Measurements from ENCODE around the gene UNK. TPM values are rescaled to one million over a fixed set of nuclear protein-coding genes. Genes with fewer than 3 reads are reported as not detected.

Gene UNK
- polyA plus RNA-seq, 3 donors: 9.7 to 15.0 (median 13.9) TPM

DNA sequence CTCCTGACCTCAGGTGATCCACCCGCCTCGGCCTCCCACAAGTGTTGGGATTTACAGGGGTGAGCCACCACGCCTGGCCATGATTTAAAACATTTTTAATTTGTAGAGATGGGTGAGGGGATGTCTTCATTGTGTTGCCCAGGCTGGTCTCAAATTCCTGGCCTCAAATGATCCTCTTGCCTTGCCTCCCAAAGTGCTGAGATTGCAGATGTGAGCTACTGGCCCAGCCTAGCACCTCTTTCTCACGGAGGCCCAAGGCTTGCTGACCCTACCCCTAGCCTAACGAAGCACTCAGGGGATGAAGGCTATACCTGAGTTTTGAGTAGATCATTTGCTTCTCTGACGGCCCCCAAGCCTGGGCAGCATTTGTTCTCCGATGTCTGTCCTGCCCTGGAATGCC lies 26.6 kb downstream of the UNK start:
- 92 to 95% (median 93%) methylated on average over 7 of the region's 7 CpGs for WGBS, 3 donors
- no peak overlapping the region for H3K27ac ChIP-seq (ENCODE audit: low read depth, low read length)

DNA sequence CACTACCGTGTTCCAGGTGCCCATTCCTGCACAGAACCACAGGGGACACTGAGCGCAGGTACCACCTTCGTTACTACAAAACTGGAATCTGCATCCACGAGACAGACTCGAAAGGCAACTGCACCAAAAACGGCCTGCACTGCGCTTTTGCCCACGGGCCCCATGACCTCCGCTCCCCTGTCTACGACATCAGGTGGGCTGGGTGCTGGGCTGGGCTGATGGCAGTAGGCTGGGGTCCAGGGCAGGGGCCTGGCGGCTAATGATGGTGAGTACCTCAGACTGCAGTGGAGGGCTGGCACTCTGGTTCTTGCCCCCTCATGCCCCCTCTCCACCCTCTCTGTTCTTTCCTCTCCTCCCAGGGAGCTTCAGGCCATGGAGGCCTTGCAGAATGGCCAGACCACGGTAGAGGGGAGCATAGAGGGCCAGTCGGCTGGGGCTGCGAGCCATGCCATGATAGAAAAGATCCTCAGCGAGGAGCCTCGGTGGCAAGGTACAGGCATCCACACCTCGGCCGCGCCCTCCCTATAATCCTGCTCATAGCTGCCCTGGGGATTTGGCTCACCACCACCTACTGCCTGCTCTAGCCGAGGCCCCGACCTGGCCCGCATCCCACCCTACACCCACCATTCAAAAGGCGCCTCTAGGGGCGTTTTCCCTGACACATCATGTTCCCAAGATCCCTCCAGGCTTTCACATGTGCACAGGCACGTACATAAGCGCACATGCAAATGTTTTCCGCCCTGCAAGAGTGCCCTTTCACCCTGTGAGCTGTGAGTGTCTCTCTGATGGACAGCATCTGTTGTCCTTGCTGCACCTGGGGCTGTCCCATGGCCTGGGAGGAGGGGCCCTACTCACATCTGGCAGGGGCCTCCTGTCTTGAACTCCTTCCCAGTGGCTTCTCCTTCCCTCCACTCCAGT lies 27.7 kb downstream of the UNK start:
- no peak overlapping the region for H3K27ac ChIP-seq (ENCODE audit: low read depth, low read length)
- WGBS, 3 donors: 89 to 91% (median 89%) methylated on average over 27 of the region's 27 CpGs

DNA sequence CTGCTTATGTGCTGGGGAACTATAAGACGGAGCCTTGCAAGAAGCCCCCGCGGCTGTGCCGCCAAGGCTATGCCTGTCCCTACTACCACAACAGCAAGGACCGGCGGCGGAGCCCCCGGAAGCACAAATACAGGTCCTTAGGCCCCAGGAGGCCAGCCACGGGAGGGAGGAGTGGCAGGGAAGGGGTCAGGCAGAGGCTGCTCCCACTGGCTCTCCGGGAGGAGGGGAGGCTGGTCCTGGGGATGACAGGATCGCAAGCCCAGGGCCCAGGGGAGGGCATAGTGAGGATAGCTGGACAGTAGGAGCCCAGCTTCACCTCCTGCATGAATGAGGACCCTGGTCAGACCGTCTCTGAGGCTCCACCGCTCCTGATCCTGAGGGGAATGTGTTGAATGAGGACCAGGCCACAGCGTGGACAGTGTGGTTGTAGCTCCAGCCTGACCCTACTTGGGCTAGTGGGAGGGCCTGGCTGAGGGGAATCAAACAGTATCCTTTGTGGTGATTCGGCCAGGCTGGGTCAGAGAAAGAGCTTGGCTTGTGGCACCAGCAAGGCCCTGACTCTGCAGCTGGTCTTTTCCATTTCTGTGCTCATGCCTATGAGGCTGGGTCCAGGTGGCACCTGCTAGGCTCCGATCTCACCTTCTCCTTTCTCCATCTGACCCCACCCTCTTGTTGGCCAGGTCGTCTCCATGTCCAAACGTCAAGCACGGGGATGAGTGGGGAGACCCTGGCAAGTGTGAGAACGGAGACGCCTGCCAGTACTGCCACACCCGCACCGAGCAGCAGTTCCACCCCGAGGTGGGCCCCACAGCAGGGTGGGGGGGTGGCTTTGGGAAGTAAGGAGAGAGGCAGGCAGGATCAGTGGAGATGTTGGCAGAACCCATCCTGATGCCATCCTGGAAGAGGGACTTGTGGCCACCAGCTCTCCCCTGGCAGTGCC lies 28.7 kb downstream of the UNK start:
- no peak overlapping the region for H3K27ac ChIP-seq (ENCODE audit: low read depth, low read length)

DNA sequence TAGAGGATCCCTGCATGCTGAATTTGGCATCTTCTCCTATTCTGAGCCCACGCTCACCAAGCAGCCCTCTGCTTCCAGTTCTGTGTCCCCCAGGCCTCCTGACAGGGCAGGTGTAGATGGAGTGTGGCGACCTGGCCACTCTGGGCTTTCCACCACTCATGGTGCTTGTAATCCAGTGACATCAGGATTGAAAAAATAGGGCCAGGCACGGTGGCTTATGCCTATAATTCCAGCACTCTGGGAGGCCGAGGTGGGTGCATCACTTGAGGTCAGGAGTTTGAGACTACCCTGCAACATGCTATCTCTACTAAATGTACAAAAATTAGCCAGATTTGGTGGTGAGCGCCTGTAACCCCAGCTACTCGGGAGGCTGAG lies 29.4 kb downstream of the UNK start:
- WGBS, 3 donors: 86 to 91% (median 88%) methylated on average over 6 of the region's 6 CpGs
- no peak overlapping the region for H3K27ac ChIP-seq (ENCODE audit: low read depth, low read length)

More for the DNA sequence above, 28.7 kb downstream of the UNK start:
- 85 to 92% (median 86%) methylated on average over 24 of the region's 24 CpGs for WGBS, 3 donors

DNA sequence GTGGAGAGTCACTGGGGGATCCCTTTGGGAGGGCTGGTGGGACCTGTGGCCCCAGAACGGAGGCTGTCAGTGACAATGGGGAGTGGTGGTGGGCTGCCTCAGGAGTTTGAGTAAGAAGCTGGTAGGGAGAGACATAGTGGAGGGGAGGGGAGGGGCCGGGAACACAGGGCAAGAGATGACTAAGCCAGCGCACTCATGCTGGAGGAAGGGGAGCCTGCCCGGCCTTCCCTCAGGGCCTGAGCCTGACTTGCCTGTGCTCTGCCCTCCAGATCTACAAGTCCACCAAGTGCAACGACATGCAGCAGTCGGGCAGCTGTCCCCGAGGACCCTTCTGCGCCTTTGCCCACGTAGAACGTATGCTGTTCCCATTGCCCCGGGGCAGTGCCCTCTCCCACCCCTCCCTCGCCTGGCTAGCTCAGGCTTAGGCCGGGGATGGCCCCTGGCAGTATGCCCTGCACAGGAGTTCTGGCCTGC lies 30.3 kb downstream of the UNK start:
- no peak overlapping the region for H3K27ac ChIP-seq (ENCODE audit: low read depth, low read length)
- 90 to 94% (median 91%) methylated on average over 13 of the region's 13 CpGs for WGBS, 3 donors

DNA sequence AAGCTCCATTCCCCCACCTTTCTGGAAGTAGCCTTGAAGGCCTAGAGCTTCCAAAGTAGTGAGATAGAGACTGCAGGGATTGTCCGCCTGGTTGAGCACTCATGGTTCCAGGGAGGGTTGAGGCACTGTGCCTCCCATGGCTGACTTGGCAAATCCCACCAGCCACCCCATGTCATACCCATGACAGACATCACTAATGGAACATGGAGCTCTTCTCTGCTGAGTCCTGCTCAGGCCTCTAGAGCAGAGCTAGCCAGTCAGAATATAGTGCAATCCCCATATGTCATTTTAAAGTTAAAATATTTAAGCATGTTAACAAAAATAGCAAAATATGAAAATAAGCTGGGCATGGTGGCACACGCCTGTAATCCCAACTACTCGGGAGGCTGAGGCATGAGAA lies 30.8 kb downstream of the UNK start:
- 96 to 98% (median 98%) methylated on average over 3 of the region's 3 CpGs for WGBS, 3 donors
- H3K27ac ChIP-seq (ENCODE audit: low read depth, low read length): no peak overlapping the region

DNA sequence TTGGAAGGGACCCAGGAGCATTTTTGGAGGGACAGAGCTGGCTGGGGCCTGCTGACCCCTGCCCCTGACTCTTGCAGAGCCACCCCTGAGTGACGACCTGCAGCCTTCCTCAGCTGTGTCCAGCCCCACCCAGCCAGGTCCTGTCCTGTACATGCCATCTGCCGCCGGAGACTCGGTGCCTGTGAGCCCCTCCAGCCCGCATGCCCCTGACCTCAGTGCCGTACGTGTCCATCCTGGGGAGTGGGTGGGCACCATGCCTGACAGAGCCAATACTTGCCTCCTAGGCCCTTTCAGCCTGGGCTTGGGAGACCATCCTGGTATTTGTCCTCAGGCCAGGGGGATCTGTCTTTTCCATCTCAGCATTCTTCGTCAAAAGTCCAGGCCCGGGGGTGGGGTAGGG lies 32.1 kb downstream of the UNK start:
- no peak overlapping the region for H3K27ac ChIP-seq (ENCODE audit: low read depth, low read length)
- 84 to 92% (median 91%) methylated on average over 9 of the region's 9 CpGs for WGBS, 3 donors

DNA sequence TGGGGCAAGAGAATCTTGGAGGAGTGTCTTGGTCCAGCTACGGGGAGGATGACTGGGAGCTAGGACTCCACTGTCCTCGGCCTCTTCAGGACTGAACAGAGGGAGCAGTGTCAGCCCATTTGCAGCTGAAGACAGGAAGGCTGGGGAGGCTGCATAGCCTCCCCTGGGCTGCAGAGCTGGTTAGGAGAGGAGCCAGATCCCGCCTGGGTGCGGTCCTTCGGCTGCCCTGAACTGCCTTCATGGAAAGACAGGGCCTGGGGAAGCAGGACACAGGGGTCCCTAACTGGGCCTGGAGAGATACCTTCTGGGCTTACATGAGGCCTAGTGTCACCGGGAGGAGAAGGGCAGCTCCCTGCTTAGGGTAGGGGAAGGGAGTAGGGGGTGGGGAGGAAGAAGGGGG lies 33.0 kb downstream of the UNK start:
- no peak overlapping the region for H3K27ac ChIP-seq (ENCODE audit: low read depth, low read length)
- 82 to 94% (median 93%) methylated on average over 6 of the region's 6 CpGs for WGBS, 3 donors

DNA sequence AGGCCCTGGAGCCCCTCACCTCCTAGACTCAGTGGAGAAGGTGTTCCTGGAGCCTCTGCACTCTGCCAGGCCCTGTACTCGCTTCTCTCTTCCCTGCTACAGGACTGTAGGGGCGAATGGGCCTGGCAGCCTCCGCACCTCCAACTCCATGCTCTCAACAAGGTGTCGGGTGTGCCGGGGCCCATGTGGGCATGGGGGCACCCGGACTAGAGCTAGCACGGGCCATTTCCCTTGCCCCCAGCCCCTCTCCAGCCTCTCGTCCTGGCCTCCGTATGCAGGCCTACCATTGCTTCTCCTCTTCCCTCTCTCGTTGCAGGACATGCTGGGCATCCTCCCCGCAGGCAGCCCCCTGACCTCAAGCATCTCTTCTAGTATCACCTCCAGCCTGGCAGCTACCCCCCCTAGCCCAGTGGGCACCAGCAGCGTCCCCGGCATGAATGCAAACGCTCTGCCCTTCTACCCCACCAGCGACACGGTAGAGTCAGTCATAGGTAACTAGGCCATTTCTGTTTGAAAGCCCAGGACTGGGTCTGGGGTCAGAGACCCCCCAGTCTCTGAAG lies 33.8 kb downstream of the UNK start:
- WGBS, 3 donors: 94 to 97% (median 94%) methylated on average over 16 of the region's 16 CpGs
- H3K27ac ChIP-seq (ENCODE audit: low read depth, low read length): no peak overlapping the region

DNA sequence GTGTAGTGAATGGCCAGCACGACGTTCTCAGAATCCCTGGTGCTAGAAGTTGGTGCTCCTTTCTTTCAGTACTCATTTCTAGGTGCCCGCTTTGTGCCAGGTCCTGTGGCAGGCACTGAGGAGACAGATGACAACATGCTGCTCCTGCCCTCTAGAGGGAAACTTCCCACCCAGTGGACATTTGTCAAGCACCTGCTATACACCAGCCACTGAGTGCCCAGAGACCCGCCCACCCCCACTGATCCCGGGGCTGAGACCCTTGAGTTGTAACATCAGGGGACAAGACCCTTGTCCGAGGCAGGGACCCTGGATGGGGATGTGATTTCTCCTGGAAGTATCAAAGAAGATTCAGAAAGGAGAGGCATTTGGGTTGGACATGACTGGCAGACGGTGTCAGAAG lies 34.5 kb downstream of the UNK start:
- H3K27ac ChIP-seq (ENCODE audit: low read depth, low read length): no peak overlapping the region
- 88 to 90% (median 90%) methylated on average over 7 of the region's 7 CpGs for WGBS, 3 donors

DNA sequence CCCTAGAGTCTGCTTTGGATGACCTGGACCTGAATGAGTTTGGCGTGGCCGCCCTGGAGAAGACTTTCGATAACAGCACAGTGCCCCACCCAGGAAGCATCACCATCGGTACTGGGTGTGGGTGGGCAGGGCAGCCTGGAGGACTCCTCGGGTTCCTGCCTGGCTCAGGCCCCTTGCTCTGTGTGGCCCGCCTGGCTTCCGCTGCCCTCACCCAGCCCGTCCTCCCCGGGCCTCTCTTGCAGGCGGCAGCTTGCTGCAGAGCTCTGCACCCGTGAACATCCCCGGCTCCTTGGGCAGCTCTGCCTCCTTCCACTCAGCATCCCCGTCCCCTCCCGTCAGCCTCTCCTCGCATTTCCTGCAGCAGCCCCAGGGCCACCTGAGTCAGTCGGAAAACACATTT lies 35.1 kb downstream of the UNK start:
- 87 to 91% (median 89%) methylated on average over 16 of the region's 16 CpGs for WGBS, 3 donors
- H3K27ac ChIP-seq (ENCODE audit: low read depth, low read length): no peak overlapping the region

DNA sequence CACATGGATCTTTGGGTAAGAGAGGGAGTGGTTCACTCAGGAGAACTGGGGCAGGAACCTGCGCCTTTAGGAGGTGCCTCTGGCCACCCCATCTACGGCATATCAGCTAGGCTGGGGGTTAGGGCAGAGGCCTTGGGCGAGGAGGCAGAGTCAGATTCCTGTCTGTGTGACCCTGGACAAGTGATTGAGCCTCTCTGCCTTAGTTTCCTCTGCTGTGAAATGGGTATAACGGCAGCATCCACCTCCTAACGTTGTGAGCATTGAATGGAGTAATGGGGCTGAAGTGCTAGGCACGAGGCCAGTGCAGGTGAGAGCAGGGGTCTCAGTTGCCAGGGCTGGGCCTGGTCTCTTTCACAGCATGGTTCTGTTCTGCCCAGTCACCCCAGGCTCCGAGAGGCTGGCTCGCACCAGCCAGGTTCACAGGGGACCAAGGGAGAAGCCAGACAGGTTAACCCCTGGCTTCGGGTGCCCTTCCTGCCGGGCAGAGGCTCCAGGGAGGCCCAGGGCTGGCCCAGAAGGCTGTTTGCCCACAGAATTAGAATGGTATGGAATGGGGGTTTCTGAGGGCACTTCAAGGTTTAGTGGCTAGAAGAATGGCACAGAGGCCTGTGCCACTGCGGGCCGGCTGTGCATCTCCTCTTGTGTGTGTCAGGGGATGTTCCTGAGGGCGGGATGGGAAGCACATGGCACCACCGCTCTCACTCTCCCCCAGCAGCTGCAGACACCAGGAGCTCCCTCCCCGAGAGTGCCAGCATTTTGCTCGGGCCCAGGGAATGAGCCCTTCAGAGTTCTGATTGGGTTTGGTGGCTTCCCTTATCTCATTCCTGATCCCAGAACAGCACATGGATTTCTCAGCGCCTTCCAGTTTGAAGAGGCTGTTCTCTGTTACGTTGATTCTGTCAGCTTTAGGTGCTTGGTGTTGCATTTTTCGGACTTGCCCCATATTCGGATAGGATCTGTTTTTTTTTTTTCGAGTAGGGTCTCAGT lies 35.8 kb downstream of the UNK start:
- H3K27ac ChIP-seq (ENCODE audit: low read depth, low read length): no peak overlapping the region
- 86 to 89% (median 88%) methylated on average over 21 of the region's 21 CpGs for WGBS, 3 donors

DNA sequence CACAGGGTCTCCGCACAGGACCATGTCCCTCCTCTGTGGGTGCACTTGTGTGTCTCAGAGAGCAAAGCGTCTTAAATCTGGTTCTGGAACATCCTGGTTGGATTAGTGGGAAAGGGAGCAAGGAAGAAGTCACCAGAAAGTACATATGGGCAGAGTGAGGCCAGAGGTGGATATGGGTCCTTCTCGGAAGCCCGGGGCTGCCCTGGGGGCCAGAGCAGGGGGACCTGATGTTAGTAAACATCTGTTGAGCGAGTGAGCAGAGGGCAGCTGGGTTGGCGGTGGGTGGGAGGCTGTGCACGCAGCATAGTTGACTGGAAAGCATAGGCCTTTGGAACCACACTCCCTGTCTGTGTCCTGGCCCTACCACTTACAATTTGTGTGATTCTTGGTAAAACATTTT lies 36.9 kb downstream of the UNK start:
- no peak overlapping the region for H3K27ac ChIP-seq (ENCODE audit: low read depth, low read length)
- 90 to 96% (median 94%) methylated on average over 7 of the region's 7 CpGs for WGBS, 3 donors

DNA sequence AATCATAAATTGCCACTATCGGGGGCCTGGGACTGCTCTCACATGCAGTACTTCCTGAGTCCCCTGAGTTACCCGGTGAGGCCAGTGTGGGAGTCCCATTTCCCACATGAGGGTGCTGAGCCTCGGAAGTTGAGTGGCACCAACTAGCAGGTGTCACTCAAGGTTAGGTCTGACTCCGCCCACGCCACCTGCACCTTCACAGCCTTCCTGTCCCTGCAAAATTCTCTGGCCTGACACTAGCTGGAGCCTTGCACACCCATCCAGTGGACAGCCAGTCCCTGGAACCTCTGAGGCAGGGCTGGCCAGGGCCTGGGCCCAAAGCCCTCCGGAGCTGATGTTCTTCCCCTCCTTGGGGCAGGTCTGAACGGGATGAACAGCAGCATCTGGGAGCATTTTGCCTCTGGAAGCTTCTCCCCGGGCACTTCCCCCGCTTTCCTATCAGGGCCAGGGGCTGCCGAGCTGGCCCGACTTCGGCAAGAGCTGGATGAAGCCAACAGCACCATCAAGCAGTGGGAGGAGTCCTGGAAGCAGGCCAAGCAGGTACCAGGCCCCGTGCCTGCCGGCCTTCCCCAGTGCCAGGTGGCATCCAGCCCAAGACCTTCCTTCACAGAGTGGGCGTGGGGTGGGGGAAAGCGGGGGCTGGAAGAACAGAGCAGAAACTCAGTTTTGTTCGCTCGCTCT lies 37.7 kb downstream of the UNK start:
- H3K27ac ChIP-seq (ENCODE audit: low read depth, low read length): no peak overlapping the region
- WGBS, 3 donors: 21 to 63% (median 62%) methylated on average over 18 of the region's 18 CpGs

DNA sequence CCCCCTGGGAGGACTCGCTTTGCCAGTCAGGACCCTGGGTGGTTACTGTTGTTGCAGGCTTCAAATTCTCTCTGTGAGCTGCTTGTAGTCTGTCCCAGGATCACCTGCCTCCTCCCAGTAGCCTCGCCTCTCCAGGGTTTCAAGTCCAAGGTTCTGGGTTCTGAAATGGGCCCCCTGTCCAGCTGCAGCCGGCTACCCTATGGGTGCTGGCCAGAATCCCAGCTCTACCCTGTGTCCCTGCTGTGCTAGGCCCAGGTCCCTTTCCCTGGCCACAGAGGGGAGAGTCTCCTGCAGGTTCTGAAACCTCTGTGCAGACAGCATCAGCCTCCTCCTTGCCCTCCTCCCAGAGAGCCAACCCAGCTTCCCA lies 38.2 kb downstream of the UNK start:
- no peak overlapping the region for H3K27ac ChIP-seq (ENCODE audit: low read depth, low read length)
- WGBS, 3 donors: 23 to 88% (median 80%) methylated on average over 3 of the region's 3 CpGs

DNA sequence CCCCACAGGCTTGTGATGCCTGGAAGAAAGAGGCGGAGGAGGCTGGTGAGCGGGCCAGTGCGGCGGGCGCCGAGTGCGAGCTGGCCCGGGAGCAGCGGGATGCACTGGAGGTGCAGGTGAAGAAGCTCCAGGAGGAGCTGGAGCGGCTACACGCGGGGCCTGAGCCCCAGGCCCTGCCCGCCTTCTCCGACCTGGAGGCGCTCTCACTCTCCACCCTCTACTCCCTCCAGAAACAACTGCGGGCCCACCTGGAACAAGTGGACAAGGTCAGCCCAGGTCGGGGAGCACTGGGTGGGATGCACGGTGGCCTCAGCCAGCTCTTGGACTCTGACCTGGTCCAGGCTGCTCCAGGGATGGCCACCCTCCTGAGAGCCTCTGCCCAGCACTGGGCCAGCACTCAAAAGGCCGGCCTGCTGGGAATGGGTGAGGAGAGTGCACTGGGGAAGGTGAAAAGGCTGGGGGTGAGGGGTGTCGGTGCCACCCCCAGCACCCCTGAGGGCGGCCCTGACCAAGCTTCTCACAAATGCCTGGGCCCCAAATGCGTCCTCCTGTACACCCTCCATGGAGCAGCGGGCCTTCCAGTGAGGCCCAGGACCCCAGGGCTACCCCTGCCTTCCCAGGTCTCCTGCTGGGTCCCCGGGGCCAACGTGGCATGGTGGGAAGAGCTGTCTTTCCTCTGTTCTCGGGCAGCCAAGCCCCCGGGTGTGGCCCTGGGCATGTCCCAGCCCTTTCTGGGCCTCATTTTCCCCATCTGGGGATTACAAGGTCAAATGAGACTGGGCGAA lies 38.8 kb downstream of the UNK start:
- no peak overlapping the region for H3K27ac ChIP-seq (ENCODE audit: low read depth, low read length)
- WGBS, 3 donors: 84 to 89% (median 89%) methylated on average over 26 to 28 of the region's 28 CpGs
